Coronary artery (tissue), 2 donors: ENCODE results near the gene DIS3L2.
"Not testable (repeated sequence)": the region's sequence is repeated elsewhere in the genome, so short reads cannot be mapped to it uniquely, and the experiment has no call there.

Source experiments
- DNase-seq: peaks from one replicate; pipeline ENCODE4 v3.0.0-alpha.2; 2017; ENCODE audit warnings: low spot score
- H3K27ac ChIP-seq, 2 donors: fragments of 200-600 bp; sonication (generic); one replicate each; pipeline ENCODE4 v1.5.1; 2016 to 2019
- H3K4me3 ChIP-seq: fragments of 200-600 bp; sonication (generic); 2 replicates; pipeline ENCODE4 v1.5.1; 2016; ENCODE audit warnings: mild to moderate bottlenecking, moderate library complexity
- TF ChIP-seq, protein P1 (sequence below): fragments of 200-600 bp; sonication (generic); IDR thresholded peaks from one replicate; pipeline ENCODE4 v1.5.1; 2019; ENCODE audit warnings: antibody characterized with exemption

DIS3L2 gene

DNA sequence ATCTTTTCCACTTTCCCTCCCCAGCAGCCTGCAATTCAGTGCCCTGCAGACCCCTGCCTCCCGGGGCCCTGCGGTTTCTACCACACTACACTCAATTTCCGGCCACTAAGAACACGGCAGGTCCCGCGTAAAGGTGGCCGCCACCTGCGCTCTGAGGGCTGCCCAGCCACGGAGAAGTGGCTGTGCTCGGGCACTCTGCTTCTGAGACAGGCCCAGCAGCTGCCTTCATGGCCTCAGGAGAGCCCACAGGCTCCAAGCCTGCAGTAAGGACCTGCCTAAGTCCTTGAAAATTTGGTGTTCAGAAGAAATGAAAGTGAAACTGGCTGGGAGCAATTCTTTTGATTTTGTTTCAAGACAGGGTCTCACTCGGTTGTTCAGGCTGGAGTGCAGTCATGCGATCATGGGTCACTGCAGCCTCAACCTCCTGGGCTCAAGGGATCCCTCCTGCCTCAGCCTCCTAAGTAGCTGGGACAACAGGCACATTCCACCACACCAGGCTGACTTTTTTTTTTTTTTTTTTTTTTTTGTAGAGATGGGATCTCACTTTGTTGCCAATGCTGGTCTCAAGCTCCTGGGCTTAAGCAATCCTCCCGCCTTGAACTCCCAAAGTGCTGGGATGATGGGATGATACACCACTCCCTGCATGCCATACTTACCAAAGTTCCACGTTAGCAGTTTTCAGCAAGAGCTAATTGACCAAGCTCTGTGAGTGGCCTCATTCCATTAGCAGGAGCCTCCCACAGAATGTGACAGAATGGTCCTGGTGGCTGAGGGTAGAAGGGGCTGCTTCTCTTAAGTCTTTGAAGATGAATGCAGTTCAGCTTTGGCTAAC, 402.5 kb downstream of the DIS3L2 start:
- TF ChIP-seq, protein P1, sequence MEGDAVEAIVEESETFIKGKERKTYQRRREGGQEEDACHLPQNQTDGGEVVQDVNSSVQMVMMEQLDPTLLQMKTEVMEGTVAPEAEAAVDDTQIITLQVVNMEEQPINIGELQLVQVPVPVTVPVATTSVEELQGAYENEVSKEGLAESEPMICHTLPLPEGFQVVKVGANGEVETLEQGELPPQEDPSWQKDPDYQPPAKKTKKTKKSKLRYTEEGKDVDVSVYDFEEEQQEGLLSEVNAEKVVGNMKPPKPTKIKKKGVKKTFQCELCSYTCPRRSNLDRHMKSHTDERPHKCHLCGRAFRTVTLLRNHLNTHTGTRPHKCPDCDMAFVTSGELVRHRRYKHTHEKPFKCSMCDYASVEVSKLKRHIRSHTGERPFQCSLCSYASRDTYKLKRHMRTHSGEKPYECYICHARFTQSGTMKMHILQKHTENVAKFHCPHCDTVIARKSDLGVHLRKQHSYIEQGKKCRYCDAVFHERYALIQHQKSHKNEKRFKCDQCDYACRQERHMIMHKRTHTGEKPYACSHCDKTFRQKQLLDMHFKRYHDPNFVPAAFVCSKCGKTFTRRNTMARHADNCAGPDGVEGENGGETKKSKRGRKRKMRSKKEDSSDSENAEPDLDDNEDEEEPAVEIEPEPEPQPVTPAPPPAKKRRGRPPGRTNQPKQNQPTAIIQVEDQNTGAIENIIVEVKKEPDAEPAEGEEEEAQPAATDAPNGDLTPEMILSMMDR: no peak
- DNase-seq: no peak
- Histone ChIP-seq H3K4me3 (peak overlapping the region; percentile 44), H3K27ac (no peak overlapping the region)

DNA sequence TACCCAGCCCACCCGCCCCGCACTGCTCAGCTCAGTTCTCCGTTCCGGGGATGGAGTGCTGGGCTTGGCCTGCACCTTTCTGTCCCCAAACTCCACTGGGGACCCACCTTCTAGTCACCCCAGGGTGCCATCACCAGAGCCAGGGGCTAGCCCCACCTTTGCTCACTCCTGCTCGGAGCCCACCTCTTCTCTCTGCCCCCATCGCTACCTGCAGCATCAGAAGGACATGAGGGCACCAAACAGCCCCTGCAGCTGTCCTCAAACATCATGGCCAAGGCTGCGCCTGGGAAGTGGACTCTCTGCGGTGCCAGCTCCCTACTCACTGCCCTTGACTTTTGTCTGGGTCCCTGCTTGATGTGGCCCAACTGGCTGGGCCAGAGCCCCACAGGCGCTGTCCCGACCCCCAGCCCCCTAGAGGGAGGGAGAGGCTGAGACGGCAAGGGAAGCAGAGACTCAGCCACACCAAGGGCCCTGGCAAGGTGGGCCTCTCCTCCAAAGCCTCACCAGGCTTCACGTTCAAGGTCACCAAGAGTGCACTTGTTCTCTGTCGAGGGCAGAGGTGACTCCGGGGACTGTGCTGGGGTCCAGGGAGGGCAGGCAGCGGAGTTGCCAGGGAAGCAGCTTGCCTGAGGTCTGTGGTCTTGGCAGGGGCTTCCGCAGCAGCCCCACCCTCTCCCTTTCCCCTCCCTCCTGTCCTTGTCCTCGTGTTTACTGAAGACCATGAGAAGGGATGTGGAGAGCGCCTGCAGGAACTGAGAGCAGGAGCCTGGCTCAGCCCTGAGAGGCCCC, 403.5 kb downstream of the DIS3L2 start:
- DNase-seq, H3K4me3 ChIP-seq, H3K27ac ChIP-seq: not testable (repeated sequence)

DNA sequence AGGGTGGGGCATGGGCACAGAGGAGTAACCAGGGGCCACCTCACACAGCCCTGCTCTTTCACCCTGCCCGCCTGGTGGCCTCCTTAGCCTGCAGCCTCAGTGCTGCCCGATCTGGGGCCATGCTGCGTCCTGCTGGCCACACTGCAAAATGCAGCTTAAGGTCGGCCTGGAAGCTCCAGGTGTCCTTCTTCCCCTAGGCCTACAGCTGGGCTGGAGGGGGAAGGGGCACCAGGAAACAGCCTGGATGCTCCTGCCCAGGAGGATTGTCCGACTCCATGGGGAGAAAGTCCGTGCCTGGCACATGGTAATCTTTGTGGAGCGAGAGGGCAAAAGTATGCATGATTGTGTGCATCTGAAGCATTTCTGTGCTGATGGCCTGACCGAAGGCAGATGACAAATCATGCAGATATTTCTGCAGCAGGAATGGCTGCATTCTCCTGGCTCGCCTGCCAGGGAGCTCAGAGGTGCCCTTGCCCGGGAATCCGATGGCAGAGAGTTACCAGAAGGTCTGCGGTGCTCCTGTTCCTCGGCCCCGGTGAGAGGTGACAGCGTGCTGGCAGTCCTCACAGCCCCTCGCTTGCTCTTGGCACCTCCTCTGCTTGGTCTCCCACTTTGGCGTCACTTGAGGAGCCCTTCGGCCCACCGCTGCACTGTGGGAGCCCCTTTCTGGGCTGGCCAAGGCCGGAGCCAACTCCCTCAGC, 404.3 kb downstream of the DIS3L2 start:
- no peak for DNase-seq

DNA sequence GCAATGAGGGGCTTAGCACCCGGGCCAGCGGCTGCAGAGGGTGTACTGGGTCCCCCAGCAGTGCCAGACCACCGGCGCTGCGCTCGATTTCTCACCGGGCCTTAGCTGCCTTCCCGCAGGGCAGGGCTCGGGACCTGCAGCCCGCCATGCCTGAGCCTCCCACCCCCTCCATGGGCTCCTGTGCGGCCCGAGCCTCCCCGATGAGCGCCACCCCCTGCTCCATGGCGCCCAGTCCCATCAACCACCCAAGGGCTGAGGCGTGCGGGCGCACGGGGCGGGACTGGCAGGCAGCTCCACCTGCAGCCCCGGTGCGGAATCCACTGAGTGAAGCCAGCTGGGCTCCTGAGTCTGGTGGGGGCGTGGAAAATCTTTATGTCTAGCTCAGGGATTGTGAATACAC, 404.9 kb downstream of the DIS3L2 start:
- not testable (repeated sequence) for H3K27ac ChIP-seq, H3K4me3 ChIP-seq, DNase-seq

More for the DNA sequence above, 404.3 kb downstream of the DIS3L2 start:
- Histone ChIP-seq H3K27ac (no peak overlapping the region), H3K4me3 (no peak overlapping the region)
- TF ChIP-seq, protein P1: no peak

DNA sequence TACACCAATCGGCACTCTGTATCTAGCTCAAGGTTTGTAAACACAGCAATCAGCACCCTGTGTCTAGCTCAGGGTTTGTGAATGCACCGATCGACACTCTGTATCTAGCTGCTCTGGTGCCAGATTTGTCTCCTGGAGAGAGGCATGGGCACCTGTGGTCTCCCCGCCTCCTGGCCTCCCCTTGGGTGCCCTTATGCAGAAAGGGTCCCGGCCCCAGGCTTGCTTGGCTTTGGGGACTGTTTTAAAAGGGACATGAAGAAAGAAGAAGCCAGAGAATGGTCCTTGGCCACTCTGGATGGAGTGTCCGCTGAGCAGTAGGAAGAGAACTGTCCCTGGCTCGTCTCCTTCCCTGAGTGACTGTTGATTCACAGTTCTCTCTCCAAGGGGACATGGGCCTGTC, 405.5 kb downstream of the DIS3L2 start:
- Histone ChIP-seq H3K27ac (no peak overlapping the region), H3K4me3 (no peak overlapping the region)
- TF ChIP-seq, protein P1: no peak
- DNase-seq: no peak

DNA sequence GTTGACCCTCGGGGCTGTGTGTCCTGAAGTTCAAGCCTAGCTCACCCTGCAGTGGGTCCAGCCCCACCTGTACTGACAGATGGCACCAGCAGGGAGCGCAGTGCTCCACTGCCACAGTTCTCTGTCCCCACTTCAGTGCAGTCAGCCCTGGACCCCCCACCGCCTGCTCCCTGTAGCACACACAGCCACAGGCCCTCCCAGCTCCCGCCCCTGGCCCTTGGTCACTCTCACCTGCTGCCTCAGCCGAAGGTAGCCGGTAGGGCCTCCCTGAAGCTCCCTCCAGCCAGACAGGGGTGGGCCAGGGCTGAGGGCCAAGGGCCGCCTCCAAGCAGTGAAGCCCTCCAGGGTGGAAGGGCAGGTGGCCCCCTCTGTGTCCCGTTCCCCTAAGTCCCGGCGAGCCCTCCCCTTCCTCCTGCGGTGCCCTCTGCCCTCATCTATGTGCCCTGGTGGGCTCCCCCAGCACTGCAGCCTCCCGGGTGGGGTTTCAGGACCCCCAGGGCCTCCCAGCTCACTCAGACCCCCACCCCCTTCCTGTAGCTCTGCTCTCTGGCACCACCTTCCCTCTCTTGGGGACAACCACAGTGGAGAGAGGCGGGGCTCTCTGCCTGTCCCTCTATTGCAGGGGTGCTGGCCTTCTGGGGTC, 406.2 kb downstream of the DIS3L2 start:
- H3K4me3 ChIP-seq: no peak overlapping the region
- TF ChIP-seq, protein P1: no peak
- no peak for DNase-seq
- no peak overlapping the region for H3K27ac ChIP-seq

DNA sequence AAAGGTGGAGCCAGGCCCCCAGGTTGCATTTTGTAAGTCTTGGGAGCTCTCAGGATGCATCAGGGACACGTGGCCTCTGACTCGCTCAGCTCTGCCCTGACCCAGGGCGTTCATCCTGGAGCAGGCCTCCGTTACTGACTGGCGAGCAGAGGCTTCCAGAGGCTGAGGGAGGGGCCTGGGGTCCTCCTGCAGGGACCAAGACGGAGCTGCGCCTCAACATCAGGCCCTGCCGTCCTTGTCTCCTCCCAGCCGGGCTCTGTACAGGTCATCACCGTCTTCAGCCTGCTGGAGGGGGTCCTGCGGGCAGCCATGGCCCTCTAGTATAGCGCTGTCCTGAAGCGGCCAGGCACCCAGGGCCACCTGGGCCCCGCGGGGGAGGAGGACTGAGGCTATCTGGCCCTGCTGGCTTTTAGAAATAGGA, 406.8 kb downstream of the DIS3L2 start:
- DNase-seq: no peak
- Histone ChIP-seq H3K27ac (no peak overlapping the region), H3K4me3 (no peak overlapping the region)
- TF ChIP-seq, protein P1: no peak
